Measurements from ENCODE around the gene JMJD1C.

- TF ChIP-seq, protein P1, sequence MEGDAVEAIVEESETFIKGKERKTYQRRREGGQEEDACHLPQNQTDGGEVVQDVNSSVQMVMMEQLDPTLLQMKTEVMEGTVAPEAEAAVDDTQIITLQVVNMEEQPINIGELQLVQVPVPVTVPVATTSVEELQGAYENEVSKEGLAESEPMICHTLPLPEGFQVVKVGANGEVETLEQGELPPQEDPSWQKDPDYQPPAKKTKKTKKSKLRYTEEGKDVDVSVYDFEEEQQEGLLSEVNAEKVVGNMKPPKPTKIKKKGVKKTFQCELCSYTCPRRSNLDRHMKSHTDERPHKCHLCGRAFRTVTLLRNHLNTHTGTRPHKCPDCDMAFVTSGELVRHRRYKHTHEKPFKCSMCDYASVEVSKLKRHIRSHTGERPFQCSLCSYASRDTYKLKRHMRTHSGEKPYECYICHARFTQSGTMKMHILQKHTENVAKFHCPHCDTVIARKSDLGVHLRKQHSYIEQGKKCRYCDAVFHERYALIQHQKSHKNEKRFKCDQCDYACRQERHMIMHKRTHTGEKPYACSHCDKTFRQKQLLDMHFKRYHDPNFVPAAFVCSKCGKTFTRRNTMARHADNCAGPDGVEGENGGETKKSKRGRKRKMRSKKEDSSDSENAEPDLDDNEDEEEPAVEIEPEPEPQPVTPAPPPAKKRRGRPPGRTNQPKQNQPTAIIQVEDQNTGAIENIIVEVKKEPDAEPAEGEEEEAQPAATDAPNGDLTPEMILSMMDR (conservative IDR thresholded peaks at IDR 0.05), result no peak
- no peak for TF ChIP-seq ZFX (IDR thresholded peaks at IDR 0.05)
These were observed 311.0 kb downstream of the JMJD1C start for GRCh38 chr10:63154546-63155387.

All from C4-2B (cell line).